ENCODE data around the gene GABRD.

The GABRD gene

GRCh38 chr1:2074944-2075740, 56.0 kb downstream of the GABRD start:
- no peak for DNase-seq (ENCODE audit: low read depth, low spot score)
- Histone ChIP-seq H3K4me3 (ENCODE audit: insufficient read length, low read depth) (no peak overlapping the region), H3K4me1 (ENCODE audit: insufficient read depth, insufficient read length) (peaks cover 4% of the 10 kb centered on the region), H3K9ac (ENCODE audit: insufficient read length, low read depth) (no peak overlapping the region), H3K36me3 (ENCODE audit: insufficient read depth, insufficient read length, low read length) (peaks cover 2% of the 10 kb centered on the region), H3K9me3 (ENCODE audit: insufficient read depth, low read length) (peaks cover 23% of the 10 kb centered on the region; the same call in 1 of the 2 replicates), H3K27me3 (ENCODE audit: insufficient read depth, insufficient read length) (no peaks in the 10 kb centered on the region)
- no peak for TF ChIP-seq YY1 (IDR thresholded peaks at IDR 0.05; ENCODE audit: insufficient read depth, insufficient read length)
- no peak for TF ChIP-seq ZNF274 (IDR thresholded peaks at IDR 0.05; ENCODE audit: low read depth, low read length)
- no peak for TF ChIP-seq SUZ12 (IDR thresholded peaks at IDR 0.05; ENCODE audit: extremely low read depth, insufficient read depth, insufficient read length)

- Histone ChIP-seq H3K4me3 (ENCODE audit: insufficient read length, low read depth) (no peak overlapping the region), H3K36me3 (ENCODE audit: insufficient read depth, insufficient read length, low read length) (peaks cover 2% of the 10 kb centered on the region), H3K9ac (ENCODE audit: insufficient read length, low read depth) (no peak overlapping the region), H3K27me3 (ENCODE audit: insufficient read depth, insufficient read length) (no peaks in the 10 kb centered on the region), H3K9me3 (ENCODE audit: insufficient read depth, low read length) (peaks cover 23% of the 10 kb centered on the region; the same call in 1 of the 2 replicates), H3K4me1 (ENCODE audit: insufficient read depth, insufficient read length) (peaks cover 4% of the 10 kb centered on the region)
- DNase-seq (ENCODE audit: low read depth, low spot score) = no peak
- TF ChIP-seq ZNF274 (IDR thresholded peaks at IDR 0.05; ENCODE audit: low read depth, low read length) (no peak), YY1 (IDR thresholded peaks at IDR 0.05; ENCODE audit: insufficient read depth, insufficient read length) (no peak), SUZ12 (IDR thresholded peaks at IDR 0.05; ENCODE audit: extremely low read depth, insufficient read depth, insufficient read length) (no peak)
Measured at GRCh38 chr1:2076826-2077225, 57.7 kb downstream of the GABRD start.

GRCh38 chr1:2078170-2078569, 59.0 kb downstream of the GABRD start:
- peaks cover 4% of the 10 kb centered on the region for H3K4me1 ChIP-seq (ENCODE audit: insufficient read depth, insufficient read length)
- TF ChIP-seq ZNF274 (IDR thresholded peaks at IDR 0.05; ENCODE audit: low read depth, low read length) (no peak), SUZ12 (IDR thresholded peaks at IDR 0.05; ENCODE audit: extremely low read depth, insufficient read depth, insufficient read length) (no peak), YY1 (IDR thresholded peaks at IDR 0.05; ENCODE audit: insufficient read depth, insufficient read length) (no peak)
- H3K27me3 ChIP-seq (ENCODE audit: insufficient read depth, insufficient read length) = no peaks in the 10 kb centered on the region
- no peak overlapping the region for H3K9ac ChIP-seq (ENCODE audit: insufficient read length, low read depth)
- no peak for DNase-seq (ENCODE audit: low read depth, low spot score)
- peaks cover 23% of the 10 kb centered on the region; the same call in 1 of the 2 replicates for H3K9me3 ChIP-seq (ENCODE audit: insufficient read depth, low read length)
- H3K36me3 ChIP-seq (ENCODE audit: insufficient read depth, insufficient read length, low read length) = peaks cover 2% of the 10 kb centered on the region
- H3K4me3 ChIP-seq (ENCODE audit: insufficient read length, low read depth) = no peak overlapping the region

GRCh38 chr1:2079396-2080085, 60.4 kb downstream of the GABRD start:
- H3K9ac ChIP-seq (ENCODE audit: insufficient read length, low read depth) = no peak overlapping the region
- TF ChIP-seq SUZ12 (IDR thresholded peaks at IDR 0.05; ENCODE audit: extremely low read depth, insufficient read depth, insufficient read length) = no peak
- TF ChIP-seq YY1 (IDR thresholded peaks at IDR 0.05; ENCODE audit: insufficient read depth, insufficient read length) = no peak
- TF ChIP-seq ZNF274 (IDR thresholded peaks at IDR 0.05; ENCODE audit: low read depth, low read length) = no peak
- no peaks in the 10 kb centered on the region for H3K4me1 ChIP-seq (ENCODE audit: insufficient read depth, insufficient read length)
- H3K9me3 ChIP-seq (ENCODE audit: insufficient read depth, low read length) = peaks cover 23% of the 10 kb centered on the region; the same call in 1 of the 2 replicates
- no peaks in the 10 kb centered on the region for H3K27me3 ChIP-seq (ENCODE audit: insufficient read depth, insufficient read length)
- DNase-seq (ENCODE audit: low read depth, low spot score) = no peak
- no peak overlapping the region for H3K4me3 ChIP-seq (ENCODE audit: insufficient read length, low read depth)
- peaks cover 2% of the 10 kb centered on the region for H3K36me3 ChIP-seq (ENCODE audit: insufficient read depth, insufficient read length, low read length)

DNA sequence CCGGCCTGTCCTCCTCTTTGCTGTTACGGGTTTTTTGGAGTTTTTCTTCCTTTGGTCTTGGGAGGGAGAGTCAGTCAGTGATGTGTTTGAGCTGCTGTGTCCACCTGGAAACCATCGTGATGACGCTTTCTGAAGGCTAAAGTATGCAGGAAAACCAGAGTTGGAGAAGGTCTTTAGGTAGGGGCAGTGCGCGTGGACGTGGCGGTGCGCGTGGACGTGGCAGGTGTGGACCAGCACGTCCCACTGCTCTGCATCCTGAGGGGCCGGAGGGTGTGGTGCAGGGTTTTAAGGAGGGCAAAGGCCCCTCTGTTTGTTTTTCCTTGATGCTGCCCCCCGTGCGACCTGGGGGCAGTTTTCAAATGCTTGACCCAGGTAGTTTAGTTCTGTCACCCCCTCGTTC, 61.0 kb downstream of the GABRD start:
- Histone ChIP-seq H3K9ac (ENCODE audit: insufficient read length, low read depth) (no peak overlapping the region), H3K9me3 (ENCODE audit: insufficient read depth, low read length) (peaks cover 23% of the 10 kb centered on the region; the same call in 1 of the 2 replicates), H3K4me1 (ENCODE audit: insufficient read depth, insufficient read length) (no peaks in the 10 kb centered on the region), H3K36me3 (ENCODE audit: insufficient read depth, insufficient read length, low read length) (peaks cover 2% of the 10 kb centered on the region), H3K4me3 (ENCODE audit: insufficient read length, low read depth) (no peak overlapping the region), H3K27me3 (ENCODE audit: insufficient read depth, insufficient read length) (no peaks in the 10 kb centered on the region)
- DNase-seq (ENCODE audit: low read depth, low spot score) = no peak
- TF ChIP-seq ZNF274 (IDR thresholded peaks at IDR 0.05; ENCODE audit: low read depth, low read length) = no peak
- TF ChIP-seq SUZ12 (IDR thresholded peaks at IDR 0.05; ENCODE audit: extremely low read depth, insufficient read depth, insufficient read length) = no peak
- no peak for TF ChIP-seq YY1 (IDR thresholded peaks at IDR 0.05; ENCODE audit: insufficient read depth, insufficient read length)

Data from NT2/D1 (cell line).